Astrocyte (in vitro differentiated cells and primary cell): ENCODE results near the gene P3H3. TPM values are rescaled to one million over a fixed set of nuclear protein-coding genes. Genes with fewer than 3 reads are reported as not detected.
A peak's percentile ranks its signal among the peaks of the same experiment; 100 is the strongest.

Experiments
- DNase-seq: peaks from one replicate; pipeline ENCODE4 v3.0.0-alpha.2; 2010; ENCODE audit warnings: low read depth
- FAIRE-seq: peaks from 2 replicates; lab custom pipeline; 2011; peaks lifted over from hg19 to GRCh38; lab: Jason Lieb, UNC
- H2AFZ ChIP-seq: 2 replicates; pipeline ENCODE4 v1.6.0; 2012; ENCODE audit warnings: low read depth, low read length, inconsistent platforms
- H3K27ac ChIP-seq: 2 replicates; pipeline ENCODE4 v1.5.1; 2011; ENCODE audit warnings: low read depth, low read length, inconsistent platforms
- H3K27me3 ChIP-seq: 2 replicates; pipeline ENCODE4 v1.6.0; 2011; ENCODE audit warnings: low read length, inconsistent platforms; ENCODE audit not compliant: insufficient read depth
- H3K36me3 ChIP-seq: 2 replicates; pipeline ENCODE4 v1.5.1; 2011; ENCODE audit warnings: low read length, inconsistent platforms; ENCODE audit not compliant: insufficient read depth
- H3K4me1 ChIP-seq: 2 replicates; pipeline ENCODE4 v1.5.1; 2011; ENCODE audit warnings: low read length, inconsistent platforms; ENCODE audit not compliant: insufficient read depth
- H3K4me2 ChIP-seq: 2 replicates; pipeline ENCODE4 v1.6.0; 2012; ENCODE audit warnings: low read length, inconsistent platforms
- H3K4me3 ChIP-seq: 2 replicates; pipeline ENCODE4 v1.5.1; 2011; ENCODE audit warnings: low read depth, mild to moderate bottlenecking, low read length, inconsistent platforms; ENCODE audit not compliant: insufficient read depth
- H3K79me2 ChIP-seq: 2 replicates; pipeline ENCODE4 v1.6.0; 2012; ENCODE audit warnings: mild to moderate bottlenecking, low read length, inconsistent platforms; ENCODE audit not compliant: insufficient read depth
- H3K9ac ChIP-seq: 2 replicates; pipeline ENCODE4 v1.6.0; 2012; ENCODE audit warnings: mild to moderate bottlenecking, low read length, inconsistent platforms
- H3K9me3 ChIP-seq: 2 replicates; pipeline ENCODE4 v1.5.1; 2012; ENCODE audit warnings: low read depth, mild to moderate bottlenecking, low read length, inconsistent platforms; ENCODE audit not compliant: insufficient read depth
- H4K20me1 ChIP-seq: 2 replicates; pipeline ENCODE4 v1.6.0; 2012; ENCODE audit warnings: low read length, inconsistent platforms; ENCODE audit not compliant: insufficient read depth
- H3K27ac Mint-ChIP-seq: one replicate; pipeline ENCODE4 v1.8.0; 2021; ENCODE audit warnings: mild to moderate bottlenecking, mixed read lengths; ENCODE audit not compliant: unreplicated experiment
- H3K27me3 Mint-ChIP-seq: one replicate; pipeline ENCODE4 v1.8.0; 2021; ENCODE audit warnings: low read depth, mixed read lengths; ENCODE audit not compliant: unreplicated experiment
- H3K36me3 Mint-ChIP-seq: one replicate; pipeline ENCODE4 v1.8.0; 2021; ENCODE audit warnings: low read depth, mixed read lengths; ENCODE audit not compliant: unreplicated experiment
- H3K4me1 Mint-ChIP-seq: one replicate; pipeline ENCODE4 v1.8.0; 2021; ENCODE audit warnings: low read depth, mixed read lengths; ENCODE audit not compliant: unreplicated experiment
- H3K4me3 Mint-ChIP-seq: one replicate; pipeline ENCODE4 v1.8.0; 2021; ENCODE audit warnings: mild to moderate bottlenecking, moderate library complexity, mixed read lengths; ENCODE audit not compliant: unreplicated experiment
- H3K9me3 Mint-ChIP-seq: one replicate; pipeline ENCODE4 v1.8.0; 2021; ENCODE audit warnings: mild to moderate bottlenecking, mixed read lengths; ENCODE audit not compliant: unreplicated experiment
- CTCF ChIP-seq: IDR thresholded peaks from 2 replicates; pipeline ENCODE4 v1.5.1; 2011; ENCODE audit warnings: low read depth, mild to moderate bottlenecking, inconsistent platforms, low read length, moderate library complexity; ENCODE audit not compliant: insufficient read depth
- EZH2 ChIP-seq: IDR thresholded peaks from 2 replicates; pipeline ENCODE4 v1.6.1; 2012; ENCODE audit warnings: mild to moderate bottlenecking, low read length, inconsistent platforms; ENCODE audit not compliant: insufficient read depth
- total RNA-seq: library from RNA; stranded (reverse); gene quantifications from 2 replicates; pipeline ENCODE4 v1.2.1, GENCODE V29; 2021

Gene P3H3
- total RNA-seq, 1 donor from 2014 or later: 101 TPM

- Histone ChIP-seq H3K36me3 (peaks cover 20% of the 10 kb centered on the region), H3K9ac (peak overlapping the region; percentile 88), H3K4me3 (peak overlapping the region; percentile 87), H4K20me1 (peaks cover 33% of the 10 kb centered on the region), H3K4me1 (peaks cover 19% of the 10 kb centered on the region), H3K4me2 (peak overlapping the region; percentile 88), H3K27ac (peak overlapping the region; percentile 89), H3K27me3 (no peaks in the 10 kb centered on the region), H2AFZ (no peak overlapping the region), H3K9me3 (no peaks in the 10 kb centered on the region), H3K79me2 (peaks cover 55% of the 10 kb centered on the region)
- peak overlapping the region; percentile 73 for H3K27ac Mint-ChIP-seq
- H3K27me3 Mint-ChIP-seq: no peaks in the 10 kb centered on the region
- DNase-seq (no peak), FAIRE-seq (no peak)
- peaks cover 12% of the 10 kb centered on the region for H3K36me3 Mint-ChIP-seq
- H3K4me3 Mint-ChIP-seq: peak overlapping the region; percentile 96
- H3K9me3 Mint-ChIP-seq: no peaks in the 10 kb centered on the region
- peaks cover 12% of the 10 kb centered on the region for H3K4me1 Mint-ChIP-seq
- no peak for TF ChIP-seq CTCF
- TF ChIP-seq EZH2: no peak
Observed at GRCh38 chr12:6853626-6854025, 25.4 kb downstream of the P3H3 start.

- peaks cover 24% of the 10 kb centered on the region for H3K36me3 ChIP-seq
- no peaks in the 10 kb centered on the region for H3K27me3 ChIP-seq
- H3K27ac ChIP-seq: peak overlapping the region; percentile 9
- H3K4me3 ChIP-seq: no peak overlapping the region
- H4K20me1 ChIP-seq: peaks cover 33% of the 10 kb centered on the region
- H3K9me3 Mint-ChIP-seq: no peaks in the 10 kb centered on the region
- H3K27me3 Mint-ChIP-seq: no peaks in the 10 kb centered on the region
- H3K4me3 Mint-ChIP-seq: peak overlapping the region; percentile 96
- DNase-seq (no peak), FAIRE-seq (no peak)
- H3K9me3 ChIP-seq: no peaks in the 10 kb centered on the region
- H3K27ac Mint-ChIP-seq: peak overlapping the region; percentile 73
- H3K4me1 Mint-ChIP-seq: peaks cover 12% of the 10 kb centered on the region
- peaks cover 19% of the 10 kb centered on the region for H3K4me1 ChIP-seq
- peak overlapping the region; percentile 88 for H3K9ac ChIP-seq
- no peak for TF ChIP-seq CTCF
- TF ChIP-seq EZH2: no peak
- H3K4me2 ChIP-seq: peak overlapping the region; percentile 88
- peaks cover 12% of the 10 kb centered on the region for H3K36me3 Mint-ChIP-seq
- peaks cover 51% of the 10 kb centered on the region for H3K79me2 ChIP-seq
- no peak overlapping the region for H2AFZ ChIP-seq
Observed at GRCh38 chr12:6854036-6854435, 25.8 kb downstream of the P3H3 start.

- Histone ChIP-seq H4K20me1 (peaks cover 24% of the 10 kb centered on the region), H3K27me3 (no peaks in the 10 kb centered on the region), H3K9me3 (no peaks in the 10 kb centered on the region), H3K27ac (no peak overlapping the region), H3K9ac (no peak overlapping the region), H3K4me2 (no peak overlapping the region), H3K4me1 (peaks cover 18% of the 10 kb centered on the region), H3K4me3 (no peak overlapping the region), H3K36me3 (peaks cover 31% of the 10 kb centered on the region), H3K79me2 (peaks cover 38% of the 10 kb centered on the region), H2AFZ (no peak overlapping the region)
- Mint-ChIP-seq H3K4me1 (peaks cover 12% of the 10 kb centered on the region), H3K9me3 (no peaks in the 10 kb centered on the region), H3K27ac (peak overlapping the region; percentile 18), H3K27me3 (no peaks in the 10 kb centered on the region), H3K36me3 (peaks cover 16% of the 10 kb centered on the region), H3K4me3 (no peak overlapping the region)
- no peak for FAIRE-seq
- no peak for TF ChIP-seq EZH2
- no peak for DNase-seq
Observed at GRCh38 chr12:6855322-6855721, 27.1 kb downstream of the P3H3 start.
